ENCODE data around the gene ACSS3.
"Not testable (repeated sequence)": the region's sequence is repeated elsewhere in the genome, so short reads cannot be mapped to it uniquely, and the experiment has no call there.

The ACSS3 gene

DNA sequence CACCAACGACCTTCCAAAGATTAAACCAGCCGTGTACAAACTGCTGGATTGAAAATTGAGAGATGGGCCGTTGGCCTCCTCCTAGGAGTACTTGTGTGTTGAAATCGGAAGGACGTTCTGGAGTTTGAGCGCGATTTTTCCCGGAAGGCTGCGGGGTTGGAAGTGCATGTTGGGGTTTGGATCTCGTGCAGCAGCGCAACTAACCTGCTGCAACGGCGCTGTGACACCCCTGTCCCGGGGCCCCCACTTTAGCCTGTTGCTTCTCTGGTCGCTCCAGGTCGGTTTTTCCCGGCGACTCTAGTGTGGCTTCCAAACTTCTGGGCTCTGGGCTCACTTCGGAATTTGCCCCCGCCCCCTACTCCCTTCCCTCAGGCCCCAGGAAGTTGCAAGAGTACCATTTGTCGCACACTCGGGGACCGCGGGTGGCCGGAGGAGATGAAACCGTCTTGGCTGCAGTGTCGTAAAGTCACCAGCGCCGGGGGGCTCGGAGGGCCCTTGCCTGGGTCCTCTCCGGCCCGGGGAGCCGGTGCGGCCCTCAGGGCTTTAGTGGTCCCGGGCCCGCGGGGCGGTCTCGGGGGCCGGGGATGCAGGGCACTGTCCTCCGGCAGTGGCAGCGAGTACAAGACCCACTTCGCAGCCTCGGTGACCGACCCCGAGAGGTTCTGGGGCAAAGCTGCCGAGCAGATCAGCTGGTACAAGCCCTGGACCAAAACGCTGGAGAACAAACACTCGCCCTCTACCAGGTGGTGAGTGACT is at the start of gene ACSS3:
TSS of gene ACSS3 (plus strand) at position 394 of the 756 bp plus-strand sequence. CDS start at position 436, 42 bp downstream.
- DNase-seq (ENCODE audit: low spot score): peak; percentile 29

- DNase-seq (ENCODE audit: low spot score): no peak
These were observed 43.0 kb upstream of the ACSS3 start for GRCh38 chr12:81034926-81035325.

DNA sequence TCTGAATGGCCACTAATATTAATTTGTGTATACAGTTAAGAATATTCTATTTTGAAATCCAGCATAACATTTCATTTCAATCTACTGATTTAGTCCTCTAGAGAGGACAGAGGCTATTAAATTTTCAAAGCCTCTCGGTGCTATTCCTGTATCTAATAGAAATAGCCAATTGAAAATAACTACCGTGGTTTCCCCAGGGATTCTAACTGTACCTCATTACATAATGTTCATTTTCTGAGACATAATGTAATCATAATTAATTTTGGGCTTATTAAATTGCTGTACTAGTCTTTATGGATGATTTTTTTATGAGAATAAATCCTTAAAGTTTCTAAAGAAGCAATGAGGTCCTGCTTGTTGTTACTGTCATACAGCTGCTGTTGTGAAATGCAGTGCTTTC is 38.6 kb upstream of the ACSS3 start:
- no peak for DNase-seq (ENCODE audit: low spot score)

- DNase-seq (ENCODE audit: low spot score): no peak
These were observed 33.7 kb upstream of the ACSS3 start for GRCh38 chr12:81043979-81044740.

- not testable (repeated sequence) for DNase-seq (ENCODE audit: low spot score)
These were observed 12.9 kb upstream of the ACSS3 start for GRCh38 chr12:81064971-81065370.

DNA sequence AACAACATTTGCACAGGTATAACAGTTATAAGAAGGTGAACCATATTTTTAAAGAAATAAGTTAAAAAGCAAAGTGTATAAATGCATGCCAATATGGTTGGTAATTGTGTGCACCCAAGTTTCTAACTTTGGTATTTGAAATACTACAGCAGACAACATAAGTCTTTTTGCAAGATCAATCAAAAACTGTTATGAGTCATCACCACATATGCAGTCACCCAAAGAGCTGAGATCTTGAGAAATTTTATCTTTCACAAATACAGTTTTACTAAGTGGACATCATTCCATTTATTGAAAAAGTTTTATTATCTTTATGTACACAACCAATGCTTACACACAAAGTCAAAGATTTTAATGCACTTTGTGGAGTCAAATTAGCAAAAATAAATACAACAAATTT is 7.0 kb upstream of the ACSS3 start:
- no peak for DNase-seq (ENCODE audit: low spot score)

DNA sequence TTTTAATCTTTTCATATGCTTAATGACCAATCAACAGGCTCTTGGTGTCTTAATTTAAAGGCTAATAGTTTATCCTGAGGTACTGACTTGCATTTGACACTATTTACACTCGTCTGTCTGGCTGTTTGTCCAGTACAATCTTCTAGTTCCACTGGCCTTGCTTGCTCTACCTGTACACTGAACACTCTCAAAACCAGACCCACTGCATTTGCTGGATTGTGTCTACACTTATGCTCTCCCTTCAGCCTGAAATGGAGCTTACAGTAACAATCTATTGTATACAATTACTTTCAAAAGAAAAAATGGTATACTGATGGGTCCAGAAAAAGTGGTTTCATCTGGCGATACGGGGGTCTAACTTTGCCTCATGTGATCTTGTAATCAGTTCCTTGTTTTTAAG is 2.3 kb upstream of the ACSS3 start:
- no peak for DNase-seq (ENCODE audit: low spot score)

- DNase-seq (ENCODE audit: low spot score): no peak
These were observed 572 bp upstream of the ACSS3 start for GRCh38 chr12:81077329-81077685.

- DNase-seq (ENCODE audit: low spot score): no peak
These were observed 754 bp downstream of the ACSS3 start for GRCh38 chr12:81078469-81079196.

DNA sequence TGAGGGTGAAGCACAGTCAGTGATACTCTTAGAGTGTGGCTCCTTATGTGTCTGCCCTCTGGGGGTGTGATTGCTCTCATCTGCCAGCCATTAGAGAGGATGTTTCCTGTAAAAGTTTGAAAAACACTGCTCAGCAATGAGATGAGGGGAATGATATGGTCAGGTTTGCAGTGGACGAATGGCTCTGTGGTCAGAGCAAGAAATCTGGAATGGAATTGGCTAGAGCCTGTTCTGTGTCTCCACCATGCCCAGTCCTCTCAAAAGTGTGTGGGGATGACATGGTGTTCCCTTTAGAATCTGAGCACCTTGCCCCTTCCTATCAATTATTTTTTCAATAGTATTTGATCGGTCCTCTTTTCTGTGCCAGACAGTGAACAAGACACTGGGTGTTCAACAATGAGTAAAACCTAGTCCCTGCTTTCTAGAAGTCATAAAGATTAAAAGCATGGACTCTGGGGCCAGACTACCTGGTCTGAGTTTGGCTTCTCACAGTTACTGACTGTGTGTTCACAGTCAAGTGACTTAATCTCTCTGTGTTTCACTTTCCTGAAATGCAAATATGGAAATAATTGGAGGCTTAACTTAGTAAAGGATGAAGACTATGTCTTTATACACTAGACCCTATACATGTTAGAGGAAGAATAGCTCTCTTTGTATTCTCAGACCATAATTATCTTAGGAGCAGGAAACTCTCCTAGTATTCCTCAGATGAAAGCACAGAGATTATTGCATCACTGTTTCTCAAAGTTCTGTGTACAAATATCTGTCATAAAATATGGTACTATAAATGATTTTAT is 1.6 kb downstream of the ACSS3 start:
- DNase-seq (ENCODE audit: low spot score): no peak

DNA sequence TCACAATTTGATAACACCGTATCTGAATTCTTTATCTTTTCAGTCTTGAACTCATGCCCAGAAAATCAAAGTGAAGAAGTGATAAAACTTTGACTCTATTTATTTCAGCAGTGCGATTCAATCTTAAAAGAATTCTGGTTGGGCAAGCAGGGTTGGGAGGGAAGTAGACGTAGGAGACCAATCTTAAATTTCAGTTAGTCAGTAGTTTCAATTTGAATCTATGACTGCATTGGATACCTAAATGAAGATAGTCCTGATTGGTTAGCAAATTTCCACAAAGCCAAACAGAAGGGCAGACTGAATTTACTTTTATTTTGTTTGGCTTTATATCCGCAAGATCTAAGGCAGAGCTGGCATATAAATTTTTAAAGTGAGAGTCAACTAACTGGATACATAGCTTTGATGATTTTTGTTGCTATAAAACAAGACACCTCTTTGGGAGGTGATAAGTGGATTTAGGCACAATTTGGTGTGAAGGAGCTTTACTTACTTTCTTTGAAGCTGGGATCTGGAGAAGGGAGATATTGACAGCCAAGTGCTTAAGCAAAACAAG is 2.6 kb downstream of the ACSS3 start:
- DNase-seq (ENCODE audit: low spot score): no peak

DNA sequence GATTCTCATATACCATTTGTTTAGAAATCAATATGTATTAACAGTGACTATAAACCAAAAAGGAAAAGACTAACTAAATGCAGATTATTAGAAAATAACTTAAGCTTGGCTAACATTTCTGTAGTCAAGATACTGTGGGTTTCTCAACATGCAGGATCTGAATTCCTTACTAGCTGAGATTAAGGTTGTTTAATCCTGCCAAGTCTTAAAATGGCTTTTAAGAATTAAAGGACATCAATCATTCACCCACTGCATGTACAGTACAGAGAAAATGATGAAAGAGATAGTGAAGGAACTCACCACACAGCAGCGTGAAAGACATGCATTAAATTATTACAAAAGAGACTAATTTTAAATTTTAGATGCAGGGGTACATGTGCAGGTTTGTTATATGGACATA is 3.8 kb downstream of the ACSS3 start:
- DNase-seq (ENCODE audit: low spot score): no peak

GRCh38 chr12:81083018-81083417 is 5.1 kb downstream of the ACSS3 start:
- no peak for DNase-seq (ENCODE audit: low spot score)

DNA sequence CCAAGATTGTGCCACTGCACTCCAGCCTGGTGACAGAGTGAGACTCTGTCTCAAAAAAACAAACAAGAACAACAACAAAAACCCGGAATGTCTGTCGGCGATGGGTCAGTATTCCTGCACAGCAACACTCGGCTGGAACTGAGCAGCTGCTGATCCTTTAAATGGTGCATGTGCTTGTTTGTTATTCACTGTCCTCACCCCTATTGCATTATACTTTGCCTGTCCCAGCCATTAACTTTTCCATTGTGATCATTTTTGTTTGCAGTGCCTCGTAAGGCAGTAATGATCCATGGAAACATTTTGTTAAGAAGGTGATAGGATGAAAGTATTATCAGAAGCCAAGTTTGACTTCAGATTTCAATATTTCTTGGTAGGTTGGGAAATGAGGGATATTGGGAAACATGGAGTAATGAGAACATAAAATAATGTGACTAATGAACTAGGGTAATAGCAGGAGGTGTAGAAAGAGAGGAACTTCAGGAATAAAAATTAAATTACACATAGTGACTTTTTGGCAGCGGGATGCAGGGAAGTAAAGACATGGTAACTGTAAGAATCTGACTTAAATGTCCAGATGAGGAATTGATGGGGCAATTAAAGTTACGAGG is 6.1 kb downstream of the ACSS3 start:
- no peak for DNase-seq (ENCODE audit: low spot score)

- no peak for DNase-seq (ENCODE audit: low spot score)
These were observed 7.0 kb downstream of the ACSS3 start for GRCh38 chr12:81084811-81085350.

DNA sequence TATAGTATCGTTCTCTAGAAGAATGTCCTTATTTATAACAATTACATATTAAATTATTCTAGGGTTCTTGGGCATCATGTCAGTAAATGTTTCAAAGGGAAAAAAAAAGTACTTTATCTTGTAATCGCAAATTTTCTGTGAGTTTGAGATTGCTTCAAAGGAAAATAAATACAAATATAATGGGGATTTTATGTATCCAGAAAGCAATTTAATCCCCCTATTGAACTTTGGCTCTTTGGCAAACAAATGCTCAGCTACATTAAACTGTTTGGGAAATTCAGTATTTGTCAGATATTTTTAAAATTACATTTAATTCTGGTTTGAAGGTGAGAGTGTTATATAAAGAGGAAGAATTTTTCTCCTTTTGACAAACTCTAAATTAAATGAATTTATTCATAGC is 8.0 kb downstream of the ACSS3 start:
- DNase-seq (ENCODE audit: low spot score): no peak

- no peak for DNase-seq (ENCODE audit: low spot score)
These were observed 8.5 kb downstream of the ACSS3 start for GRCh38 chr12:81086342-81086741.

- no peak for DNase-seq (ENCODE audit: low spot score)
These were observed 10.3 kb downstream of the ACSS3 start for GRCh38 chr12:81088221-81088620.

DNA sequence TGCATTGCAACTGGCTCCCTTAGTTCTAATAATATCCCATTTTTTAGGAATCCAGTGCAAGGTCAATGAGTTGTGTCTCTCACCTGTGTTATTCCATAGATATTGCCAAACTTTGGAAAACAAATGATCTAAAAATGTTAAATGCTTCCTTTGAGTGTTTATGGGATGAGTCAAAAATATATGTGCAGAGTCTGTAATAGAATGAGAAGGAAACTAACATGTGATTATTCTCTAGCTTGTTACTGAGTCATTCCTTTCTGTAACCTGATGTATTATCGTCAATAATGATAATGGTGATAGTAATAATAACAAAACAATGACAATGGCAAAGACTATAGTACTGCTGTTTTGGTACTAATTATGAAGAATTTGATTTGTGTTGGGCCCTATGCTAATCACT is 11.5 kb downstream of the ACSS3 start:
- DNase-seq (ENCODE audit: low spot score): no peak

DNA sequence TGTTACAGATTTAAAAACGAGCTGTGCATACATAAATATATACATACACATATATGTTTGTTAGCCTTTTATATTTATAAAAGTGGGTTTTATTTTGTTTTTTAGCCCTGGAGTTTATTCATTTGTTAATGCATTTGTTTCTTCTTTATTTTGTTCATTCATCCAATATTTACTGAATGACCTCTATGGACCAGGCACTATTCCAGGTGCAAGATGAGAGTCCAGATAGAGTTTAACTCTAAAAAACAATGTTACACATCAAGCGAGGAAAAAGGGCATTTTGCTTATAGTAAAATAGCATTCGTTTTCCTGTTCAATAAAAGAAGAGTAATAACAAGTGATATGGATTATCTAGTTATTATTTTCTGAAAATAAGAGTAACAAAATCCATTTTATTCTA is 14.2 kb downstream of the ACSS3 start:
- no peak for DNase-seq (ENCODE audit: low spot score)

GRCh38 chr12:81094718-81095360 is 17.0 kb downstream of the ACSS3 start:
- DNase-seq (ENCODE audit: low spot score): no peak

Data from putamen (tissue), 1 donor.